ENCODE results near the gene IFNL2. TPM values are rescaled to one million over a fixed set of nuclear protein-coding genes. Genes with fewer than 3 reads are reported as not detected.
"Not testable (repeated sequence)": the region's sequence is repeated elsewhere in the genome, so short reads cannot be mapped to it uniquely, and the experiment has no call there.

Gene IFNL2
- total RNA-seq, 1 donor = not detected

GRCh38 chr19:39307822-39308530 lies 39.8 kb downstream of the IFNL2 start:
- Histone ChIP-seq H3K79me2 (ENCODE audit: insufficient read depth, low read length) (no peaks in the 10 kb centered on the region), H2AFZ (ENCODE audit: low read length) (no peak overlapping the region), H3K36me3 (ENCODE audit: insufficient read depth, low read length) (no peaks in the 10 kb centered on the region), H3K9me3 (ENCODE audit: low read depth, low read length) (no peaks in the 10 kb centered on the region), H3K4me1 (ENCODE audit: insufficient read depth, low read length) (no peaks in the 10 kb centered on the region), H3K4me2 (ENCODE audit: insufficient read depth, low read length) (no peak overlapping the region), H3K4me3 (ENCODE audit: insufficient read depth, low read length) (no peak overlapping the region), H3K27ac (ENCODE audit: low read depth, low read length) (no peak overlapping the region), H3K27me3 (ENCODE audit: insufficient read depth, low read length) (peaks cover 38% of the 10 kb centered on the region), H4K20me1 (ENCODE audit: insufficient read depth, low read length) (no peaks in the 10 kb centered on the region)
- TF ChIP-seq, protein P1, sequence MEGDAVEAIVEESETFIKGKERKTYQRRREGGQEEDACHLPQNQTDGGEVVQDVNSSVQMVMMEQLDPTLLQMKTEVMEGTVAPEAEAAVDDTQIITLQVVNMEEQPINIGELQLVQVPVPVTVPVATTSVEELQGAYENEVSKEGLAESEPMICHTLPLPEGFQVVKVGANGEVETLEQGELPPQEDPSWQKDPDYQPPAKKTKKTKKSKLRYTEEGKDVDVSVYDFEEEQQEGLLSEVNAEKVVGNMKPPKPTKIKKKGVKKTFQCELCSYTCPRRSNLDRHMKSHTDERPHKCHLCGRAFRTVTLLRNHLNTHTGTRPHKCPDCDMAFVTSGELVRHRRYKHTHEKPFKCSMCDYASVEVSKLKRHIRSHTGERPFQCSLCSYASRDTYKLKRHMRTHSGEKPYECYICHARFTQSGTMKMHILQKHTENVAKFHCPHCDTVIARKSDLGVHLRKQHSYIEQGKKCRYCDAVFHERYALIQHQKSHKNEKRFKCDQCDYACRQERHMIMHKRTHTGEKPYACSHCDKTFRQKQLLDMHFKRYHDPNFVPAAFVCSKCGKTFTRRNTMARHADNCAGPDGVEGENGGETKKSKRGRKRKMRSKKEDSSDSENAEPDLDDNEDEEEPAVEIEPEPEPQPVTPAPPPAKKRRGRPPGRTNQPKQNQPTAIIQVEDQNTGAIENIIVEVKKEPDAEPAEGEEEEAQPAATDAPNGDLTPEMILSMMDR (IDR thresholded peaks at IDR 0.05; ENCODE audit: extremely low read depth, low read depth, low read length) = no peak
- DNase-seq (ENCODE audit: insufficient read length, low spot score, missing footprints) = peak; percentile 49

DNA sequence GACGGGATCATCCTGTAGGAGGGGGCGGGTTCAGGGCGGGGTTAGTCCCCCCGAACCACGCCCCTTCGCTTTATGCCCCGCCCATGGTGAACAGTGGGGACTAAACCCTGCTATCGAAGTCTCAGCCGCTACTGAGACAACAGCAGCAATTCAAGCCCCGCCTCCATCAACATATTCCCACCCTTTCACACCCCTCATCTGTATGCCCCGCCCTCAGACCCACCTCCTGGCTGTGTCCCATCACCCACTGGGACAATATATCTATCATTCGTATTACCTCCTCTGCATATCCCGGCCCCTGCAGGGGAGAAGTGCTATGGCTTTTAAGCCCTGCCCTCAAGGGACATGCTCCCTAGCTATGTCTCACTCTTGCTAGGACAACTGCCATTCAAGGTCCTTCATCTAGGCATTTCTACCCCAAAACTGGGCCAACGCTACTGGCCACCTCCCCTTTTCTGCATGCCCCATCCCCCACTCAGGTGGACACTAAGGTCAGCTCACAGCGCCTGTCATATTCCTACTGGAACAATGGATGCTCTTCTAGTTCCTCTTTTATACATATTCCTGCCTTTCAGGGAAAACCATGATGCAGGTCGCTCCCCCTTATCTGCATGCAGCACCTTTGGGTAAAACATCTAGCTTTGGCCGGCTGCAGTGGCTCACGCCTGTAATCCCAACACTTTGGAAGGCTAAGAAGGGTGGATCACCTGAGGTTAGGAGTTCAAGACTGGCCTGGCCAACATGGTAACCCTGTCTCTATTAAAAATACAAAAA lies 40.5 kb downstream of the IFNL2 start:
- TF ChIP-seq, protein P1 (IDR thresholded peaks at IDR 0.05; ENCODE audit: extremely low read depth, low read depth, low read length) = no peak
- no peak overlapping the region for H2AFZ ChIP-seq (ENCODE audit: low read length)

GRCh38 chr19:39309305-39309670 lies 41.1 kb downstream of the IFNL2 start:
- not testable (repeated sequence) for H3K27ac ChIP-seq (ENCODE audit: low read depth, low read length); H3K4me2 ChIP-seq (ENCODE audit: insufficient read depth, low read length); H3K79me2 ChIP-seq (ENCODE audit: insufficient read depth, low read length); H3K4me1 ChIP-seq (ENCODE audit: insufficient read depth, low read length); H4K20me1 ChIP-seq (ENCODE audit: insufficient read depth, low read length); H3K4me3 ChIP-seq (ENCODE audit: insufficient read depth, low read length); H3K9me3 ChIP-seq (ENCODE audit: low read depth, low read length); H2AFZ ChIP-seq (ENCODE audit: low read length); H3K36me3 ChIP-seq (ENCODE audit: insufficient read depth, low read length)
- DNase-seq (ENCODE audit: insufficient read length, low spot score, missing footprints) = peak; percentile 35
- peaks cover 38% of the 10 kb centered on the region for H3K27me3 ChIP-seq (ENCODE audit: insufficient read depth, low read length)

More for the DNA sequence above, 40.5 kb downstream of the IFNL2 start:
- Histone ChIP-seq H3K4me3 (ENCODE audit: insufficient read depth, low read length) (no peak overlapping the region), H3K4me2 (ENCODE audit: insufficient read depth, low read length) (no peak overlapping the region), H3K27ac (ENCODE audit: low read depth, low read length) (no peak overlapping the region), H3K9me3 (ENCODE audit: low read depth, low read length) (no peaks in the 10 kb centered on the region), H3K4me1 (ENCODE audit: insufficient read depth, low read length) (no peaks in the 10 kb centered on the region), H4K20me1 (ENCODE audit: insufficient read depth, low read length) (no peaks in the 10 kb centered on the region), H3K79me2 (ENCODE audit: insufficient read depth, low read length) (no peaks in the 10 kb centered on the region), H3K27me3 (ENCODE audit: insufficient read depth, low read length) (peaks cover 38% of the 10 kb centered on the region), H3K36me3 (ENCODE audit: insufficient read depth, low read length) (no peaks in the 10 kb centered on the region)
- DNase-seq (ENCODE audit: insufficient read length, low spot score, missing footprints) = peak; percentile 52

DNA sequence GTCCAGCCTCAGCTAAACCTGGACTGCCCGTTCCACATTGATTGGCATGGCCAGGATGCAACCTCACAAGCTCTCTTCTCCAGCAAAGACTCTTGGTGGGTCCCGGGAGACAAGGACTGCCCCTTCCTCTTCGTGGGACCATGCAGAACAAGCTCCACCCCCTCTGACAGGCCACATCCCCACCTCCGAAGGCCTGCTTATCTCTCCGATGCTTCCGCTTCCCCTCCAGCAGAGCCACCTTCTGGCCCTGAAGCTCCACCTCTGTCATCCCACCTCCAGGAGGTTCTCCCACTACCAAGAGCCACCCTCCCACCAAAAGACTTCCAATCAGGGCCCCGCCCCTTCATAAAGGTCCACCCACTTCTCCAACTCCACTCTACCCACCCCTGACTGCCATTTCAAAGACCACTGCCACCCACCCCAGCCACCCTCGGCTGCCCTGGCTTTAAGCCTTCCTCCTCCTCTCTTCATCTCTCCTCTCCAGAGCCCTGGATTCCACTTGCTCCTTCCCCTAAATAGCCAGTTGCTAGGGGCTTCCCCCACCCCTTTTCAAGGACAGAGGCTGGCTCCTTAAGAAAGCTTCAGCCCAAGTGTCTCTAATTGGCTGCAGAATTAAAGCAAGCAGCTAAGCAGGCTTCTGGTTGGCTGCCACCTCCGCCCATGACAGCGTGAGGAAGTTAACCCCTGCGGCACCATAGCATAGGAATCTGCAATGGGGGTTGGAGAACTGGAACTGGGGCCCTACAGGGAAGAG lies 42.5 kb downstream of the IFNL2 start:
- Histone ChIP-seq H3K4me3 (ENCODE audit: insufficient read depth, low read length) (no peak overlapping the region), H3K4me2 (ENCODE audit: insufficient read depth, low read length) (no peak overlapping the region), H3K79me2 (ENCODE audit: insufficient read depth, low read length) (no peaks in the 10 kb centered on the region), H3K36me3 (ENCODE audit: insufficient read depth, low read length) (no peaks in the 10 kb centered on the region), H4K20me1 (ENCODE audit: insufficient read depth, low read length) (no peaks in the 10 kb centered on the region), H3K27me3 (ENCODE audit: insufficient read depth, low read length) (peaks cover 27% of the 10 kb centered on the region), H3K4me1 (ENCODE audit: insufficient read depth, low read length) (no peaks in the 10 kb centered on the region), H2AFZ (ENCODE audit: low read length) (no peak overlapping the region), H3K27ac (ENCODE audit: low read depth, low read length) (no peak overlapping the region), H3K9me3 (ENCODE audit: low read depth, low read length) (no peaks in the 10 kb centered on the region)
- peak; percentile 58 for DNase-seq (ENCODE audit: insufficient read length, low spot score, missing footprints)
- TF ChIP-seq, protein P1 (IDR thresholded peaks at IDR 0.05; ENCODE audit: extremely low read depth, low read depth, low read length) = no peak

Data from osteoblast (primary cell).